Nephron (organoid): ENCODE measurements around the gene BAZ2B.

ENCODE experiments used
- H3K27ac Mint-ChIP-seq, 3 experiments: 2 replicates each; pipeline ENCODE4 v1.8.0; 2020; ENCODE audit warnings: mixed read lengths in 3 of 3, mild to moderate bottlenecking in 2 of 3, moderate library complexity in 1 of 3
- H3K27me3 Mint-ChIP-seq: 2 replicates; pipeline ENCODE4 v1.8.0; 2021; ENCODE audit warnings: low read depth, mild to moderate bottlenecking, moderate library complexity, mixed read lengths
- H3K36me3 Mint-ChIP-seq: 2 replicates; pipeline ENCODE4 v1.8.0; 2020; ENCODE audit warnings: low read depth, mixed read lengths
- H3K4me1 Mint-ChIP-seq: 2 replicates; pipeline ENCODE4 v1.8.0; 2020; ENCODE audit warnings: mixed read lengths
- H3K4me3 Mint-ChIP-seq, 3 experiments: 2 replicates each; pipeline ENCODE4 v1.8.0; 2020; ENCODE audit warnings: mild to moderate bottlenecking in 3 of 3, mixed read lengths in 3 of 3, moderate library complexity in 2 of 3
- H3K9me3 Mint-ChIP-seq: 2 replicates; pipeline ENCODE4 v1.8.0; 2020; ENCODE audit warnings: mixed read lengths
- TF ChIP-seq, protein P1 (sequence below), 3 experiments: fragments of 200-600 bp; sonication (generic); IDR thresholded peaks; one replicate each; pipeline ENCODE4 v1.5.0; 2021; ENCODE audit warnings: antibody characterized with exemption in 3 of 3; ENCODE audit not compliant: unreplicated experiment in 3 of 3

Gene BAZ2B

DNA sequence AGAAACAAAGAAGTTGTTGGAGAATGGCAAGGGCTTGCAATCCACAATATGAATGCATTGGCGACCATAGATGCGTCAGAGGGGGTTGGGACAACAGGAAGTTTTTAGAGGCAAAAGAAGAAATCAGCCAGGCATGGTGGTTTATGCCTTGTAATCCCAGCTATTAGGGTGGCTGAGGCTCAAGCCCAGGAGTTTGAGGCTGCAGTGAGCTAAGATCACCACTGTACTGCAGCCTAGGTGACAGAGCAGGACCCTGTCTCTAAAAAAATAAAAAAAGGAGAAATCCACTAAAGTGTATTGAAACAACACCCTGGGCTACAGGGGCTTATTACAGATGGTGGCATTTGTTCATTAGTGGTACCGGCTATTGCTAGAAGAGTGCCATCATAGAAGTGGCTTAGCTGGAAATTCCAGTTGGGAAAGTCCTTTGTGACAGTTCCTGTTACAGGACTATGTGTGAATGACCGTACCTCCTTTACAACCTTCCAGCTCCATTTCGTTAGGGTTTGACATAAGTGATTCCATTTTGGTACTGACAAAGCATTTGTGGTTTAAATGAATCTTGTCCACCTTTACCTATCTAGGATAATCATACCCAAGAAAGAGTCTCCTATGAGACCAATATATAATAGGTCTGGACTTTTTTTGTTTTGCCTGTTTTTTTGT is 319.2 kb downstream of the BAZ2B start:
- Mint-ChIP-seq H3K27me3 (no peaks in the 10 kb centered on the region), H3K27ac (no peak overlapping the region), H3K9me3 (no peaks in the 10 kb centered on the region), H3K4me1 (no peaks in the 10 kb centered on the region), H3K36me3 (no peaks in the 10 kb centered on the region), H3K4me3 (no peak overlapping the region)
- TF ChIP-seq, protein P1, sequence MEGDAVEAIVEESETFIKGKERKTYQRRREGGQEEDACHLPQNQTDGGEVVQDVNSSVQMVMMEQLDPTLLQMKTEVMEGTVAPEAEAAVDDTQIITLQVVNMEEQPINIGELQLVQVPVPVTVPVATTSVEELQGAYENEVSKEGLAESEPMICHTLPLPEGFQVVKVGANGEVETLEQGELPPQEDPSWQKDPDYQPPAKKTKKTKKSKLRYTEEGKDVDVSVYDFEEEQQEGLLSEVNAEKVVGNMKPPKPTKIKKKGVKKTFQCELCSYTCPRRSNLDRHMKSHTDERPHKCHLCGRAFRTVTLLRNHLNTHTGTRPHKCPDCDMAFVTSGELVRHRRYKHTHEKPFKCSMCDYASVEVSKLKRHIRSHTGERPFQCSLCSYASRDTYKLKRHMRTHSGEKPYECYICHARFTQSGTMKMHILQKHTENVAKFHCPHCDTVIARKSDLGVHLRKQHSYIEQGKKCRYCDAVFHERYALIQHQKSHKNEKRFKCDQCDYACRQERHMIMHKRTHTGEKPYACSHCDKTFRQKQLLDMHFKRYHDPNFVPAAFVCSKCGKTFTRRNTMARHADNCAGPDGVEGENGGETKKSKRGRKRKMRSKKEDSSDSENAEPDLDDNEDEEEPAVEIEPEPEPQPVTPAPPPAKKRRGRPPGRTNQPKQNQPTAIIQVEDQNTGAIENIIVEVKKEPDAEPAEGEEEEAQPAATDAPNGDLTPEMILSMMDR (IDR thresholded peaks at IDR 0.05; ENCODE audit: unreplicated experiment in 3 of 3) = no peak

DNA sequence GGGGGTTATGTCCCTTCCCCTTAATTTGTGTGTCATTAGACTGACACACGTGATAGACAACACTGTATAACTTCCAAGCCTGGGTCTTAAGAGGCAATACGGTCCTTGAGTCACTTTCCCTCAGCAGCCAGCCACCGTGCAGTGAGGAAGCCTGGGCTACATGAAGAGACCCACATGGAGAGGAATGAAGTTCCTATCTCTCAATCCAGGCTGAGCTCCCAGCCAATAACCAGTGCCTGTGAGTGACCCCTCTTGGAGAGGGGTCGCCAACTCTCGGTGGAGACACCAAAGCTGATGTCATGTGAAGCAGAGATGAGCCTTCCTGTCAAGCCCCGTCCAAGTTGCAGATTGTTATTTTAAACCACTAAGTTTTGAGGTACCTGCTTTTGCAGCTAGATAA is 324.2 kb downstream of the BAZ2B start:
- Mint-ChIP-seq H3K4me1 (peaks cover 13% of the 10 kb centered on the region), H3K36me3 (no peaks in the 10 kb centered on the region), H3K9me3 (no peaks in the 10 kb centered on the region), H3K27me3 (no peaks in the 10 kb centered on the region), H3K4me3 (no peak overlapping the region), H3K27ac (peak overlapping the region in 1 of 3 experiments; percentile 30)
- TF ChIP-seq, protein P1 (IDR thresholded peaks at IDR 0.05; ENCODE audit: unreplicated experiment in 3 of 3) = no peak

DNA sequence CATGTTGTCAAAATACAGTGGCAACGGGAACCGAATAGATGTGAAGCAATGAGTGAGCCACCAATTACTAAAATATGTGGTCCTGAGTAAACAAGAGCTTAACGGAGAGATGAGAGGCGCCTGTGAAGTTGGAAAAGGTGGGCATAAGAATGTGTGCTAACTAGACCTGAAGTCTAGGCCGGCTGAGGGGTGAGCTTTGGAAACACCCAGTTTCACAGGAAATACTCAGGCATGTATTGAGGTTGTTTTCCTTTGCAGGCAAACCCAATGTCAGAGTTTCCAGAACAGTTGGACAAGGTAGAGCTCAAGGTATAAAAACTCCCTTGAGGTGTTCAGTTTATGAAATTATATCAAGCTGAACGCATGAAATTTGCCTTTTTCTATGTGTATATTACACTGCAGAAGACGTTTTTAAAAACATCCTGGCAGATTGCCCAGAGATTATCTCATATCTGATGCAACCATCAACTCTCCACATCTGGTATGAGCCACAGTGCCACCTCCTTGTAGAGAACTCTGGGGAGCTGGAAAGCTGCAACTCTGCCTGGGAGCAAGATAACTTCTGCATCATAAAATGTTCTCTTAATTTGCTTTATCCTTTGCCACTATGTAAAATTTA is 325.9 kb downstream of the BAZ2B start:
- peaks cover 14% of the 10 kb centered on the region for H3K4me1 Mint-ChIP-seq
- H3K27ac Mint-ChIP-seq = peak overlapping the region; percentile 6 to 15 (median 13)
- H3K9me3 Mint-ChIP-seq = no peaks in the 10 kb centered on the region
- no peak overlapping the region for H3K4me3 Mint-ChIP-seq
- TF ChIP-seq, protein P1 (IDR thresholded peaks at IDR 0.05; ENCODE audit: unreplicated experiment in 3 of 3) = no peak
- H3K36me3 Mint-ChIP-seq = no peaks in the 10 kb centered on the region
- H3K27me3 Mint-ChIP-seq = no peaks in the 10 kb centered on the region

DNA sequence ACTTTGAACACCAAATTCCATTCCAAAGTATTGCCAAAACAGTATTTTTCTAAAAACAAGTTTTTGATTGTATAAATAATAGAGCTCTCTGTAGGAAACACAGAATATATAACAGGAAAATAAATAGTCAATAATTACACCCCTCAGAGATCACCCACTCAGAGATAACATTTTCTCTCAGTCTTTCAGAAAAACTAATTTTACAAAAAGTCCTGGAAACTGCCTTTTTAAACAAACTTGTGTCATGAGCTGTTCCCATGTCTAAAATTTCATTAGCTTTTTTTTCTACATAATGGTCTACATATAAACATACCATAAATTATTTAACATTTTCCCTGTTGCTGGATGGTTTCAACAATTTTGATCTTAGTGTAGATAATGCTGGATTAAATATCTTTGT is 328.6 kb downstream of the BAZ2B start:
- H3K4me3 Mint-ChIP-seq = peak overlapping the region; percentile 93 to 96 (median 93)
- no peaks in the 10 kb centered on the region for H3K27me3 Mint-ChIP-seq
- H3K9me3 Mint-ChIP-seq = no peaks in the 10 kb centered on the region
- H3K27ac Mint-ChIP-seq = peak overlapping the region; percentile 86 to 99 (median 99)
- TF ChIP-seq, protein P1 (IDR thresholded peaks at IDR 0.05; ENCODE audit: unreplicated experiment in 3 of 3) = no peak
- peaks cover 19% of the 10 kb centered on the region for H3K4me1 Mint-ChIP-seq
- no peaks in the 10 kb centered on the region for H3K36me3 Mint-ChIP-seq

DNA sequence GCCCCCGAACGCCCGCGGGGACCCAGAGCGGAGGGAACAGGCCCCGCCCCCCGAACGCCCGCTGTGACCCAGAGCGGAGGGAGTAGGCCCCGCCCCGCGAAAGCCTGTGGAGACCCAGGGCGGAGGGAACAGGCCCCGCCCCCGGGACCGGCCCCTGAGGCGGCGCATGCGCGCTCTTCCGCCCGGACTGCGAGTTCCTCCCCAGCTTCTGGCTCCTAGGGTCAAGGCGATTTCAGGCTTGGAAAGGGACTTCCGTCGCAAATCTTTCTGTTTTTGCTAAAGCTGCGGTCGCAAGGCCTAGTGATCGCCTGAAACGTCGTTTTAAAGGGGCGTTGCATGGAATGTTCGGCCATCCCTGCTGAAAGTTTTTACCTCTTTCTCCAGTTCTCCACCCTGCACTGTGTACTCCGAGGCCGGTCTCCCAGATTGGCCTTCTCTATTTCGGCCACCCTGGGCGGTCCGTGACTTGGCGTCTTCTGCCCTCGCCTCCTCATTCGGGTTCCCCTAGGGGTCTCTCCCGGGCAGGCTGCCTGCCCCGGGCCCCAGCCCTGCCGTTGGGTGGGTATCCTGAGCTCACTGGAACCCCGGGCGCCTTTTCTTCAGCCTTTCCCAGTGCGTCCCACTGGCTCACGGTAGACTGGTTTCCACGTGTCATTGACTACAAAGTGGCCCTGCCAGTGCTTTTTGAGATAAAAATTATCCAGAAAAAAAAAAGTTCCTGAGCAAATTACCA is 329.5 kb downstream of the BAZ2B start:
- Mint-ChIP-seq H3K36me3 (no peaks in the 10 kb centered on the region), H3K9me3 (no peaks in the 10 kb centered on the region)

More for the DNA sequence above, 329.5 kb downstream of the BAZ2B start:
- TF ChIP-seq, protein P1 (IDR thresholded peaks at IDR 0.05; ENCODE audit: unreplicated experiment in 3 of 3) = no peak
- Mint-ChIP-seq H3K4me1 (peaks cover 19% of the 10 kb centered on the region), H3K27ac (peak overlapping the region; percentile 86 to 99 (median 99)), H3K27me3 (no peaks in the 10 kb centered on the region), H3K4me3 (peak overlapping the region; percentile 93 to 96 (median 93))
